OCI-LY7 (cell line): ENCODE measurements around the gene IGFN1.

Experiments
- CTCF ChIP-seq: fragments of 200-600 bp; sonication (generic); conservative IDR thresholded peaks from 2 replicates; pipeline ENCODE4 v1.5.1; 2014; ENCODE audit warnings: mild to moderate bottlenecking, antibody characterized with exemption, low read length, moderate library complexity, mixed read lengths
- EZH2phosphoT487 ChIP-seq: fragments of 200-600 bp; sonication (generic); IDR thresholded peaks from 2 replicates; pipeline ENCODE4 v1.6.1; 2018; ENCODE audit warnings: low read depth, borderline replicate concordance, mild to moderate bottlenecking, mixed run types, antibody characterized with exemption, low read length, moderate library complexity, mixed read lengths

DNA sequence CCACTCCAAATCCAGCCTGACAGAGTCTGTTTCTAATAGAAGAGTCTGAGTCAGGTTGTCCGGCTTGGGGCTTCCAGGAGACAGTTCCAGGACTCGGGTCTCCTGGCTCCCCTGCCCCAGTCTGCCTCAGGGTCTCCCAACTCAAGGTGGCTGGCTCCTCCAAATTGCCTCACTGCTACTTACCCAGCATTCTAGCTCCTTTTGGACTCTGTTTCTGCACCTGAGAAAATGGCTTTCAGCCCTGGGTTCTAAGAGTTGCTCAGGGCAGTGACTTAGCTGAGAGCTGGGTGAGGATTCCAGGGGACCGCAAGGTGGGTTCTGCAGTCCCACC lies 5.5 kb upstream of the IGFN1 start:
- TF ChIP-seq CTCF, result no peak; the same call in 1 of the 2 replicates
- TF ChIP-seq EZH2phosphoT487, result no peak
